Right kidney (tissue), 9 donors: ENCODE results near the gene ZCCHC12.
A peak's percentile ranks its signal among the peaks of the same experiment; 100 is the strongest.
"Not testable (repeated sequence)": the region's sequence is repeated elsewhere in the genome, so short reads cannot be mapped to it uniquely, and the experiment has no call there.

ENCODE experiments used
- DNase-seq: peaks from one replicate; pipeline ENCODE4 v3.0.0-alpha.2; 2016
- long read RNA-seq, 8 donors: transcript quantifications; one replicate each; lab custom pipeline, GENCODE V29; 2026

ZCCHC12 gene
- long read RNA-seq, donor 1, result 0 reads
- long read RNA-seq, donor 2, partial matches to known transcripts, result 0 of 2 reads
- long read RNA-seq, donor 2, other reads (novel, unspliced or antisense), result 0 of 2 reads
- long read RNA-seq, donor 3, result 0 reads
- long read RNA-seq, donor 4, partial matches to known transcripts, result 0 of 3 reads
- long read RNA-seq, donor 4, other reads (novel, unspliced or antisense), result 0 of 3 reads
- long read RNA-seq, donor 5, partial matches to known transcripts, result 0 of 1 reads
- long read RNA-seq, donor 5, other reads (novel, unspliced or antisense), result 0 of 1 reads
- long read RNA-seq, donor 6, result 0 reads
- long read RNA-seq, donor 7, result 0 reads
- long read RNA-seq, donor 8, partial matches to known transcripts, result 0 of 1 reads
- long read RNA-seq, donor 8, other reads (novel, unspliced or antisense), result 0 of 1 reads

- DNase-seq, result peak; percentile 52
These were observed at the start of gene ZCCHC12 for GRCh38 chrX:118823263-118824172. TSS of gene ZCCHC12 (plus strand) at chrX:118823824. CDS start at chrX:118825245, 1,421 bp downstream.

GRCh38 chrX:118779581-118779980 lies 44.0 kb upstream of the ZCCHC12 start:
- no peak for DNase-seq

- no peak for DNase-seq
These were observed 43.1 kb upstream of the ZCCHC12 start for GRCh38 chrX:118780509-118780908.

GRCh38 chrX:118780911-118781310 lies 42.7 kb upstream of the ZCCHC12 start:
- no peak for DNase-seq

GRCh38 chrX:118795528-118796280 lies 27.9 kb upstream of the ZCCHC12 start:
- no peak for DNase-seq

GRCh38 chrX:118802857-118803256 lies 20.8 kb upstream of the ZCCHC12 start:
- DNase-seq, result no peak

GRCh38 chrX:118807151-118808017 lies 16.2 kb upstream of the ZCCHC12 start:
- no peak for DNase-seq

GRCh38 chrX:118817257-118817656 lies 6.4 kb upstream of the ZCCHC12 start:
- not testable (repeated sequence) for DNase-seq

- DNase-seq, result peak; percentile 13
These were observed 628 bp downstream of the ZCCHC12 start for GRCh38 chrX:118824173-118824730.

- no peak for DNase-seq
These were observed 1.6 kb downstream of the ZCCHC12 start for GRCh38 chrX:118825227-118825626.

- peak; percentile 75 for DNase-seq
These were observed 15.8 kb downstream of the ZCCHC12 start for GRCh38 chrX:118839334-118839958.

- DNase-seq, result no peak
These were observed 24.1 kb downstream of the ZCCHC12 start for GRCh38 chrX:118847676-118848075.

- no peak for DNase-seq
These were observed 30.0 kb downstream of the ZCCHC12 start for GRCh38 chrX:118853596-118853995.

- no peak for DNase-seq
These were observed 32.2 kb downstream of the ZCCHC12 start for GRCh38 chrX:118855681-118856310.

- DNase-seq, result no peak
These were observed 33.4 kb downstream of the ZCCHC12 start for GRCh38 chrX:118857006-118857405.

- DNase-seq, result no peak
These were observed 37.7 kb downstream of the ZCCHC12 start for GRCh38 chrX:118861338-118861737.

- no peak for DNase-seq
These were observed 38.5 kb downstream of the ZCCHC12 start for GRCh38 chrX:118862091-118862490.

GRCh38 chrX:118862979-118863378 lies 39.4 kb downstream of the ZCCHC12 start:
- no peak for DNase-seq

GRCh38 chrX:118864063-118864635 lies 40.5 kb downstream of the ZCCHC12 start:
- DNase-seq, result no peak

- DNase-seq, result no peak
These were observed 41.6 kb downstream of the ZCCHC12 start for GRCh38 chrX:118865231-118865630.
